MCF 10A (cell line): ENCODE data around the gene TCF19. TPM values are rescaled to one million over a fixed set of nuclear protein-coding genes. Genes with fewer than 3 reads are reported as not detected.
"Not testable (repeated sequence)": the region's sequence is repeated elsewhere in the genome, so short reads cannot be mapped to it uniquely, and the experiment has no call there.

Source experiments
- BruUV-seq: library from RNA; stranded (reverse); fragments of 400-500 nt; replicated peaks from 2 replicates; lab custom pipeline; 2021; lab: Mats Ljungman, UMichigan
- CTCF ChIA-PET: fragments of 300-600 bp; sonication (Branson Sonifier 250); formaldehyde crosslinking; extraction: SDS; loops from one replicate; lab custom pipeline; 2021; ENCODE audit warnings: antibody characterized with exemption, inconsistent platforms; lab: Yijun Ruan, JAX
- POLR2A ChIA-PET: fragments of 300-600, 350-650 bp; sonication (Branson Sonifier 250); formaldehyde crosslinking; extraction: SDS; loops from one replicate; lab custom pipeline; 2020; ENCODE audit warnings: antibody characterized with exemption, inconsistent platforms; lab: Yijun Ruan, JAX
- DNase-seq: peaks from one replicate; pipeline ENCODE4 v3.0.0-alpha.2; 2018; ENCODE audit not compliant: unreplicated experiment
- H3K27ac Mint-ChIP-seq: one replicate; pipeline ENCODE4 v1.8.0; 2022; ENCODE audit warnings: mild to moderate bottlenecking, low read depth, mixed read lengths; ENCODE audit not compliant: unreplicated experiment
- H3K27me3 Mint-ChIP-seq: one replicate; pipeline ENCODE4 v1.8.0; 2022; ENCODE audit warnings: mixed read lengths; ENCODE audit not compliant: insufficient read depth, unreplicated experiment
- H3K36me3 Mint-ChIP-seq: one replicate; pipeline ENCODE4 v1.8.0; 2022; ENCODE audit warnings: mild to moderate bottlenecking, moderate library complexity, mixed read lengths; ENCODE audit not compliant: insufficient read depth, unreplicated experiment
- H3K4me1 Mint-ChIP-seq: one replicate; pipeline ENCODE4 v1.8.0; 2022; ENCODE audit warnings: mixed read lengths; ENCODE audit not compliant: insufficient read depth, unreplicated experiment
- H3K4me3 Mint-ChIP-seq: one replicate; pipeline ENCODE4 v1.8.0; 2022; ENCODE audit warnings: mild to moderate bottlenecking, moderate library complexity, mixed read lengths; ENCODE audit not compliant: unreplicated experiment
- H3K9me3 Mint-ChIP-seq: one replicate; pipeline ENCODE4 v1.8.0; 2022; ENCODE audit warnings: mixed read lengths; ENCODE audit not compliant: unreplicated experiment
- CTCF ChIP-seq: fragments of 200-600 bp; IDR thresholded peaks from one replicate; pipeline ENCODE4 v1.8.0; 2022; ENCODE audit warnings: antibody characterized with exemption, mild to moderate bottlenecking; ENCODE audit not compliant: unreplicated experiment
- intact Hi-C: fragments of 100-400 bp; cut with micrococcal nuclease; formaldehyde crosslinking; loops from 2 replicates; pipeline ENCODE4 v1.14.1; 2022
- total RNA-seq: library from RNA; stranded (reverse); gene quantifications from 2 replicates; pipeline ENCODE4 v1.2.3, GENCODE V29; 2022

Gene TCF19
- total RNA-seq, 1 experiment from 2014 or later = 6.5 TPM

GRCh38 chr6:31197559-31198305, 39.3 kb downstream of the TCF19 start:
- BruUV-seq = TSS peak; percentile 73
- POLR2A ChIA-PET = interaction anchor here (0.6 to 2.6 kb wide), 7 partner anchors 39 to 344 kb away, joined by 3 to 27 read pairs (median 5); partner anchors contain the start of genes PSORS1C1 and PSORS1C2
- Mint-ChIP-seq H3K27me3 (no peaks in the 10 kb centered on the region), H3K4me1 (peaks cover 10% of the 10 kb centered on the region), H3K27ac (peak overlapping the region; percentile 95), H3K9me3 (peaks cover 7% of the 10 kb centered on the region), H3K36me3 (no peaks in the 10 kb centered on the region), H3K4me3 (peak overlapping the region; percentile 86)
- TF ChIP-seq CTCF = no peak
- intact Hi-C loops = loop anchor here (1.0 kb wide), 1 partner anchor 170 kb away; no protein-coding TSS in a partner anchor
- CTCF ChIA-PET = interaction anchor here (0.6 to 4.7 kb wide), 18 partner anchors 11 to 354 kb away, joined by 3 to 23 read pairs (median 4); no protein-coding TSS in a partner anchor
- DNase-seq = peak; percentile 91

- CTCF ChIA-PET, H3K36me3 Mint-ChIP-seq, H3K27me3 Mint-ChIP-seq, BruUV-seq, H3K4me3 Mint-ChIP-seq, intact Hi-C loops, H3K9me3 Mint-ChIP-seq, DNase-seq, POLR2A ChIA-PET, H3K27ac Mint-ChIP-seq: not testable (repeated sequence)
- peaks cover 23% of the 10 kb centered on the region for H3K4me1 Mint-ChIP-seq
These were observed 40.7 kb downstream of the TCF19 start for GRCh38 chr6:31199105-31199452.

- H3K27ac Mint-ChIP-seq = peak overlapping the region; percentile 96
- peak; percentile 38 for DNase-seq
- BruUV-seq = no TSS peak
- POLR2A ChIA-PET = interaction anchor here (0.6 to 1.7 kb wide), 11 partner anchors 8 to 996 kb away, joined by 3 to 7 read pairs (median 3); partner anchors contain the start of genes GPANK1, TCF19 and TUBB
- peak overlapping the region; percentile 84 for H3K4me3 Mint-ChIP-seq
- H3K9me3 Mint-ChIP-seq = no peaks in the 10 kb centered on the region
- no peak for TF ChIP-seq CTCF
- CTCF ChIA-PET = interaction anchor here (0.6 to 1.6 kb wide), 3 partner anchors 164 to 615 kb away, joined by 3 to 4 read pairs (median 4); no protein-coding TSS in a partner anchor
- H3K27me3 Mint-ChIP-seq = no peaks in the 10 kb centered on the region
- H3K36me3 Mint-ChIP-seq = no peaks in the 10 kb centered on the region
- intact Hi-C loops = loop anchor here (2.0 kb wide), 1 partner anchor 70 kb away; the partner anchor contains the start of gene HLA-C
- peaks cover 25% of the 10 kb centered on the region for H3K4me1 Mint-ChIP-seq
These were observed 44.1 kb downstream of the TCF19 start for GRCh38 chr6:31202259-31203166.

- DNase-seq = peak; percentile 73
- Mint-ChIP-seq H3K9me3 (no peaks in the 10 kb centered on the region), H3K4me1 (peaks cover 25% of the 10 kb centered on the region), H3K27ac (peak overlapping the region; percentile 96), H3K36me3 (no peaks in the 10 kb centered on the region), H3K27me3 (no peaks in the 10 kb centered on the region), H3K4me3 (peak overlapping the region; percentile 84)
- BruUV-seq = no TSS peak
- TF ChIP-seq CTCF = no peak
- CTCF ChIA-PET = interaction anchor here (0.8 to 1.6 kb wide), 3 partner anchors 164 to 290 kb away, joined by 3 to 4 read pairs (median 3); no protein-coding TSS in a partner anchor
- intact Hi-C loops = loop anchor here (2.0 kb wide), 1 partner anchor 69 kb away; the partner anchor contains the start of gene HLA-C
- POLR2A ChIA-PET = interaction anchor here (0.6 to 1.7 kb wide), 14 partner anchors 9 to 997 kb away, joined by 3 to 7 read pairs (median 3); partner anchors contain the start of genes GPANK1, TCF19 and TUBB
These were observed 45.1 kb downstream of the TCF19 start for GRCh38 chr6:31203345-31203979.
